ENCODE data around the gene LILRB5. TPM values are rescaled to one million over a fixed set of nuclear protein-coding genes. Genes with fewer than 3 reads are reported as not detected.
"Not testable (repeated sequence)": the region's sequence is repeated elsewhere in the genome, so short reads cannot be mapped to it uniquely, and the experiment has no call there.

Gene LILRB5
- total and polyA plus RNA-seq, 2 of the 8 experiments (the other 6 are each of a cell fraction or from before 2014, with no cell fraction given) = 0.05 TPM; not detected in 1

DNA sequence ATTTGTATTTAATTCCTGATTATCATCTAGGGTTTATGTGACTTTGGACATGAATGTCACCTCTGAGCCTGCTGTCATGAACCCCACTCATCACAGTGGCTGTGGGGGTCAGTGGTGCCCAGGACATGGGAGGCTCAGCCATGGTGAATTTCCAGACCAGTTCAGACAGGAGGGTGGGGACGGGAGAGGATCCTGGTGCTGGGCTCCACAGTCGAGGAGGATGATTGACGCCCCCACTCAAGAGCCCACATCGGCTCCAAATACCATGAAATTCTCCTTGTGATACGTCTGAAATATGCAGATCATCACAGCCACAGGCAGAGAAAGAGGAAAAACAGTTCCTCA, 33.2 kb downstream of the LILRB5 start:
- H3K18ac ChIP-seq (ENCODE audit: extremely low read depth, low read length); H2BK120ac ChIP-seq (replicated peaks; ENCODE audit: low read depth, low read length); H2BK20ac ChIP-seq (ENCODE audit: low read length); H3K27me3 ChIP-seq (replicated peaks in 1 of 4; ENCODE audit: control insufficient read depth in 3 of 4, extremely low read depth in 1 of 4, insufficient read depth in 3 of 4, low read length in 3 of 4); H2BK5ac ChIP-seq (ENCODE audit: low read depth, low read length); H4K20me1 ChIP-seq (replicated peaks in 1 of 2; ENCODE audit: control insufficient read depth in 1 of 2, insufficient read depth in 2 of 2, low read length in 2 of 2); H3K23ac ChIP-seq (ENCODE audit: insufficient read length); H2AK5ac ChIP-seq (ENCODE audit: low read depth, low read length); H2AFZ ChIP-seq (ENCODE audit: low read length); DNase-seq (ENCODE audit: low read depth in 1 of 2, low spot score in 2 of 2); H2BK15ac ChIP-seq (ENCODE audit: low read length); H3K27ac ChIP-seq (ENCODE audit: low read depth, low read length); H2BK12ac ChIP-seq (ENCODE audit: low read depth, low read length); H4K5ac ChIP-seq (ENCODE audit: insufficient read length, low read depth, low read length); FAIRE-seq; H3K4ac ChIP-seq (replicated peaks; ENCODE audit: insufficient read length, low read depth, low read length); H3K9me3 ChIP-seq (ENCODE audit: insufficient read depth in 2 of 2, low read depth in 1 of 2, low read length in 1 of 2); H3K56ac ChIP-seq (replicated peaks; ENCODE audit: insufficient read length, low read depth, low read length); H4K91ac ChIP-seq (replicated peaks; ENCODE audit: insufficient read length, low read length); H3K23me2 ChIP-seq (ENCODE audit: low read depth, low read length); H3K4me1 ChIP-seq (replicated peaks in 1 of 4; ENCODE audit: control insufficient read depth in 3 of 4, insufficient read depth in 4 of 4, low read length in 3 of 4); H3K14ac ChIP-seq (ENCODE audit: insufficient read length); H3K9ac ChIP-seq (replicated peaks in 1 of 4; ENCODE audit: extremely low read depth in 1 of 4, low read depth in 3 of 4, low read length in 3 of 4); H3K36me3 ChIP-seq (ENCODE audit: control insufficient read depth in 2 of 4, insufficient read depth in 4 of 4, low read length in 3 of 4); H3K79me1 ChIP-seq (ENCODE audit: low read depth, low read length); H3K4me2 ChIP-seq (ENCODE audit: insufficient read depth in 1 of 2, low read depth in 2 of 2, low read length in 2 of 2); H4K8ac ChIP-seq (ENCODE audit: extremely low read depth, insufficient read depth, low read length); H3K4me3 ChIP-seq (ENCODE audit: extremely low read depth in 1 of 4, insufficient read depth in 2 of 4, low read depth in 3 of 4, low read length in 4 of 4); H3K79me2 ChIP-seq (ENCODE audit: control insufficient read depth in 1 of 2, insufficient read depth in 2 of 2, low read length in 2 of 2): not testable (repeated sequence)
- 78% methylated on average over 5 of the region's 5 CpGs; no CpG with 5 or more reads in 1 of the 2 experiments for WGBS, 2 experiments (ENCODE audit: extremely low coverage in 1 of 2, insufficient coverage in 1 of 2, insufficient read length in 1 of 2, insufficient replicate concordance in 2 of 2, low coverage in 1 of 2, low lambda C conversion rate in 2 of 2, missing lambda C conversion rate in 1 of 2)
- CTCF ChIA-PET (ENCODE audit: partially characterized antibody) = interaction anchor here (1.3 to 1.9 kb wide), 2 partner anchors 8 to 167 kb away, joined by 5 to 6 read pairs; no protein-coding TSS in a partner anchor
- POLR2A ChIA-PET (ENCODE audit: partially characterized antibody) = interaction anchor here (1.3 to 5.4 kb wide), 4 partner anchors 13 to 23 kb away, joined by 3 to 33 read pairs (median 14); partner anchors contain the start of gene RPS9

DNA sequence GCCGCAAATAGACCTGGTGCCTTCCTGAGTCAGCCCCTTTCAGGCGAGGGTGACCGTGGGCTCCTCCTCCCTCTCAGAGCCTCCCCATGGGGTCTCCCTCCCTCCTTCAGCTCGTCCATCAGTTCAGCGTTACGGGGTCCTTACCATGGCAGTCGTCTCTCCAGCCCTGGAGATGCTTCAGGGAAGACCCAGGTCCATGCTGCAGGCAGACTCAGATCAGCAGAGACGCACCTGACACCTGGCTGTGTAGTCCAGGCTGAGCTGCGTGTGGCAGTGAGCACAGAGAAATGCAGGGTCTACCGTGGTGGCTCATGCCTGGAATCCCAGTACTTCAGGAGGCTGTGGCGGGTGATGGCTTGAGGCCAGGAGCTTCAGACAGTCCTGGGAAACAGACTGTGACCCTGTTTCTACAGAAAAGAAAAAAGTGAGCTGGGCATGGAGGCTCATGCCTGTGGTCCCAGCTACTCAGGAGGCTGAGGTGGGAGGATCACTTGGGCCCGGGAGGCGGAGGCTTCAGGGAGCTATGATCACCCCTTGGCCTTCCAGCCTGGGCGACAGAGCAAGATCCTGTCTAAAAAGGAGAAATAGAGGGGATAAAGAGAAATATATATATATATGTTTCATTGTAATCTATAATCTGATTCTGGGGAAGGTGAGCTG, 33.7 kb downstream of the LILRB5 start:
- not testable (repeated sequence) for H3K27me3 ChIP-seq (replicated peaks in 1 of 4; ENCODE audit: control insufficient read depth in 3 of 4, extremely low read depth in 1 of 4, insufficient read depth in 3 of 4, low read length in 3 of 4); H2BK12ac ChIP-seq (ENCODE audit: low read depth, low read length); H3K36me3 ChIP-seq (ENCODE audit: control insufficient read depth in 2 of 4, insufficient read depth in 4 of 4, low read length in 3 of 4); H3K79me1 ChIP-seq (ENCODE audit: low read depth, low read length); H2BK20ac ChIP-seq (ENCODE audit: low read length); H4K5ac ChIP-seq (ENCODE audit: insufficient read length, low read depth, low read length); H2BK120ac ChIP-seq (replicated peaks; ENCODE audit: low read depth, low read length); H3K4me2 ChIP-seq (ENCODE audit: insufficient read depth in 1 of 2, low read depth in 2 of 2, low read length in 2 of 2); H3K56ac ChIP-seq (replicated peaks; ENCODE audit: insufficient read length, low read depth, low read length); H3K14ac ChIP-seq (ENCODE audit: insufficient read length); H3K4me3 ChIP-seq (ENCODE audit: extremely low read depth in 1 of 4, insufficient read depth in 2 of 4, low read depth in 3 of 4, low read length in 4 of 4); H4K91ac ChIP-seq (replicated peaks; ENCODE audit: insufficient read length, low read length); H3K18ac ChIP-seq (ENCODE audit: extremely low read depth, low read length); H3K23ac ChIP-seq (ENCODE audit: insufficient read length); H3K79me2 ChIP-seq (ENCODE audit: control insufficient read depth in 1 of 2, insufficient read depth in 2 of 2, low read length in 2 of 2); H3K9ac ChIP-seq (replicated peaks in 1 of 4; ENCODE audit: extremely low read depth in 1 of 4, low read depth in 3 of 4, low read length in 3 of 4); H2AK5ac ChIP-seq (ENCODE audit: low read depth, low read length); H3K9me3 ChIP-seq (ENCODE audit: insufficient read depth in 2 of 2, low read depth in 1 of 2, low read length in 1 of 2); H4K8ac ChIP-seq (ENCODE audit: extremely low read depth, insufficient read depth, low read length); H3K4me1 ChIP-seq (replicated peaks in 1 of 4; ENCODE audit: control insufficient read depth in 3 of 4, insufficient read depth in 4 of 4, low read length in 3 of 4); H2AFZ ChIP-seq (ENCODE audit: low read length); H3K23me2 ChIP-seq (ENCODE audit: low read depth, low read length); FAIRE-seq; H3K4ac ChIP-seq (replicated peaks; ENCODE audit: insufficient read length, low read depth, low read length); H3K27ac ChIP-seq (ENCODE audit: low read depth, low read length); H4K20me1 ChIP-seq (replicated peaks in 1 of 2; ENCODE audit: control insufficient read depth in 1 of 2, insufficient read depth in 2 of 2, low read length in 2 of 2); H2BK15ac ChIP-seq (ENCODE audit: low read length); DNase-seq (ENCODE audit: low read depth in 1 of 2, low spot score in 2 of 2); H2BK5ac ChIP-seq (ENCODE audit: low read depth, low read length)
- CTCF ChIA-PET (ENCODE audit: partially characterized antibody) = interaction anchor here (1.3 to 1.9 kb wide), 2 partner anchors 9 to 168 kb away, joined by 5 to 6 read pairs; no protein-coding TSS in a partner anchor
- POLR2A ChIA-PET (ENCODE audit: partially characterized antibody) = interaction anchor here (0.8 to 5.4 kb wide), 5 partner anchors 9 to 23 kb away, joined by 3 to 33 read pairs (median 11); partner anchors contain the start of gene RPS9
- WGBS, 2 experiments (ENCODE audit: extremely low coverage in 1 of 2, insufficient coverage in 1 of 2, insufficient read length in 1 of 2, insufficient replicate concordance in 2 of 2, low coverage in 1 of 2, low lambda C conversion rate in 2 of 2, missing lambda C conversion rate in 1 of 2) = 82% methylated on average over 14 of the region's 14 CpGs; no CpG with 5 or more reads in 1 of the 2 experiments

Data from H1 (cell line).